Mucosa of descending colon (tissue), 3 donors: ENCODE results near the gene SLC20A1. TPM values are rescaled to one million over a fixed set of nuclear protein-coding genes. Genes with fewer than 3 reads are reported as not detected.
A peak's percentile ranks its signal among the peaks of the same experiment; 100 is the strongest.

ENCODE experiments used
- ATAC-seq: fragments of 200-7000 bp; cut with Tn5 transposase; one replicate; pipeline ENCODE4 v1.9.1; 2020; ENCODE audit warnings: mild to moderate bottlenecking, moderate library complexity
- DNase-seq, 3 donors: peaks; one replicate each; pipeline ENCODE4 v3.0.0-alpha.2; 2020
- H3K36me3 ChIP-seq: fragments of 200-600 bp; one replicate; pipeline ENCODE4 v1.8.0; 2021; ENCODE audit warnings: low read depth, mild to moderate bottlenecking
- H3K4me1 ChIP-seq: fragments of 200-600 bp; one replicate; pipeline ENCODE4 v1.8.0; 2021; ENCODE audit warnings: low read depth, mild to moderate bottlenecking
- H3K4me3 ChIP-seq: fragments of 200-600 bp; one replicate; pipeline ENCODE4 v1.8.0; 2021; ENCODE audit warnings: mild to moderate bottlenecking
- H3K9me3 ChIP-seq: fragments of 200-600 bp; one replicate; pipeline ENCODE4 v1.8.0; 2021; ENCODE audit warnings: mild to moderate bottlenecking
- CTCF ChIP-seq: fragments of 200-600 bp; IDR thresholded peaks from one replicate; pipeline ENCODE4 v1.8.0; 2022; ENCODE audit warnings: antibody characterized with exemption, mild to moderate bottlenecking
- intact Hi-C, 2 donors: fragments of 100-400 bp; cut with DNase I in 1 of 2; cut with micrococcal nuclease in 1 of 2; formaldehyde crosslinking; loops; one replicate each; pipeline versions ENCODE4 v1.11.0 to v1.11.1; 2022; cut with DNase I, micrococcal nuclease
- total RNA-seq, 3 donors: library from RNA; stranded (reverse); fragmentation: NEBNext Ultra II Directional in 2 of 3; extraction: Animal tissue kit (Norgen Biotek cat#: 25700) in 2 of 3; gene quantifications; one replicate each; pipeline versions ENCODE4 v1.2.1 to v1.2.4, GENCODE V29; 2021 to 2023
- donor health status: DM: no; HTN: no; CAD: no; lungs with moderate emphysema.
- donor health status: DM: no; HTN: no; CAD: no.
- donor health status: DM: no; HTN: yes; CAD: no.

SLC20A1 gene
- total RNA-seq, 3 donors from 2014 or later, result 64.3 to 128 (median 80.6) TPM

- no peak for ATAC-seq
- Histone ChIP-seq H3K9me3 (no peaks in the 10 kb centered on the region), H3K36me3 (no peaks in the 10 kb centered on the region), H3K4me1 (peaks cover 25% of the 10 kb centered on the region), H3K4me3 (no peak overlapping the region)
- intact Hi-C loops, result no loop called here
- TF ChIP-seq CTCF, result no peak
- no peak for DNase-seq
Measured at GRCh38 chr2:112643488-112643887, 2.3 kb upstream of the SLC20A1 start.

- Histone ChIP-seq H3K9me3 (no peaks in the 10 kb centered on the region), H3K36me3 (peaks cover 3% of the 10 kb centered on the region), H3K4me1 (peaks cover 25% of the 10 kb centered on the region), H3K4me3 (no peak overlapping the region)
- DNase-seq, result peak in 1 of 3 donors; percentile 79
- intact Hi-C loops, result no loop called here
- TF ChIP-seq CTCF, result no peak
- ATAC-seq, result peak; percentile 61
Measured at GRCh38 chr2:112644155-112644932, 1.4 kb upstream of the SLC20A1 start.

GRCh38 chr2:112644933-112645309 is 818 bp upstream of the SLC20A1 start:
- TF ChIP-seq CTCF, result no peak
- H3K4me1 ChIP-seq, result peaks cover 25% of the 10 kb centered on the region
- DNase-seq (no peak), ATAC-seq (peak; percentile 0)
- H3K36me3 ChIP-seq, result peaks cover 6% of the 10 kb centered on the region
- peak overlapping the region; percentile 77 for H3K4me3 ChIP-seq
- H3K9me3 ChIP-seq, result no peaks in the 10 kb centered on the region
- intact Hi-C loops, result no loop called here

- Histone ChIP-seq H3K4me3 (peak overlapping the region; percentile 77), H3K4me1 (peaks cover 25% of the 10 kb centered on the region), H3K36me3 (peaks cover 6% of the 10 kb centered on the region), H3K9me3 (no peaks in the 10 kb centered on the region)
- intact Hi-C loops, result no loop called here
- ATAC-seq, result peak; percentile 36
- no peak for TF ChIP-seq CTCF
- peak in 2 of 3 donors; percentile 38 to 71 for DNase-seq
Measured at GRCh38 chr2:112646102-112646719, 472 bp downstream of the SLC20A1 start.

GRCh38 chr2:112646791-112647689 is 1.3 kb downstream of the SLC20A1 start:
- Histone ChIP-seq H3K36me3 (peaks cover 7% of the 10 kb centered on the region), H3K9me3 (no peaks in the 10 kb centered on the region), H3K4me1 (peaks cover 22% of the 10 kb centered on the region), H3K4me3 (peak overlapping the region; percentile 77)
- DNase-seq (peak in 1 of 3 donors; percentile 37), ATAC-seq (no peak)
- intact Hi-C loops, result no loop called here
- TF ChIP-seq CTCF, result no peak
